ENCODE results near the gene PFKFB4.

DNA sequence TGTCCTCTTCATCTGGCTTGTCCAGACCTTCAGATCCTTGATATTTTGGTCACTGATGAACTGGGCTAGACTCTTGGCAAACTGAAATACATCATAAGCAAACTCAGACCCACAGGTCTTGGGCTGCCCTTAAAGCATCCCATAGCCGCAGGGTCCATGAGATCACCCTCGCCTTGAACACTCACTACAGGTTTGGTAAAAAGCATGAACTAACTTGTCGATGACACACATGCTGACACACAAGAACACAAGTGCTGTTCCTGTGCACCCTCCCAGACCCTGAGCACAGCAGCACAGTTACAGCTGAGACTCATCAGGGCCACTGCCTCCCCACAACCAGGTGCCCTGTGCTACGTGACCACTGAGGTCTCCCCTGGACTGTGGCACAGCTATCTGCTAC, 21.0 kb downstream of the PFKFB4 start:
- no peak for TF ChIP-seq TAF1 (IDR thresholded peaks at IDR 0.05; ENCODE audit: borderline replicate concordance, insufficient read depth, low read length)
- TF ChIP-seq SIN3A (IDR thresholded peaks at IDR 0.05; ENCODE audit: borderline replicate concordance, insufficient read depth, low read length): no peak
- TF ChIP-seq POLR2AphosphoS5 (IDR thresholded peaks at IDR 0.05; ENCODE audit: low read depth, low read length): no peak
- TF ChIP-seq, protein P1, sequence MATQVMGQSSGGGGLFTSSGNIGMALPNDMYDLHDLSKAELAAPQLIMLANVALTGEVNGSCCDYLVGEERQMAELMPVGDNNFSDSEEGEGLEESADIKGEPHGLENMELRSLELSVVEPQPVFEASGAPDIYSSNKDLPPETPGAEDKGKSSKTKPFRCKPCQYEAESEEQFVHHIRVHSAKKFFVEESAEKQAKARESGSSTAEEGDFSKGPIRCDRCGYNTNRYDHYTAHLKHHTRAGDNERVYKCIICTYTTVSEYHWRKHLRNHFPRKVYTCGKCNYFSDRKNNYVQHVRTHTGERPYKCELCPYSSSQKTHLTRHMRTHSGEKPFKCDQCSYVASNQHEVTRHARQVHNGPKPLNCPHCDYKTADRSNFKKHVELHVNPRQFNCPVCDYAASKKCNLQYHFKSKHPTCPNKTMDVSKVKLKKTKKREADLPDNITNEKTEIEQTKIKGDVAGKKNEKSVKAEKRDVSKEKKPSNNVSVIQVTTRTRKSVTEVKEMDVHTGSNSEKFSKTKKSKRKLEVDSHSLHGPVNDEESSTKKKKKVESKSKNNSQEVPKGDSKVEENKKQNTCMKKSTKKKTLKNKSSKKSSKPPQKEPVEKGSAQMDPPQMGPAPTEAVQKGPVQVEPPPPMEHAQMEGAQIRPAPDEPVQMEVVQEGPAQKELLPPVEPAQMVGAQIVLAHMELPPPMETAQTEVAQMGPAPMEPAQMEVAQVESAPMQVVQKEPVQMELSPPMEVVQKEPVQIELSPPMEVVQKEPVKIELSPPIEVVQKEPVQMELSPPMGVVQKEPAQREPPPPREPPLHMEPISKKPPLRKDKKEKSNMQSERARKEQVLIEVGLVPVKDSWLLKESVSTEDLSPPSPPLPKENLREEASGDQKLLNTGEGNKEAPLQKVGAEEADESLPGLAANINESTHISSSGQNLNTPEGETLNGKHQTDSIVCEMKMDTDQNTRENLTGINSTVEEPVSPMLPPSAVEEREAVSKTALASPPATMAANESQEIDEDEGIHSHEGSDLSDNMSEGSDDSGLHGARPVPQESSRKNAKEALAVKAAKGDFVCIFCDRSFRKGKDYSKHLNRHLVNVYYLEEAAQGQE (IDR thresholded peaks at IDR 0.05; ENCODE audit: insufficient read depth in 1 of 2, low read depth in 2 of 2, low read length in 2 of 2): no peak
- no peak for TF ChIP-seq FOXP2 (optimal IDR thresholded peaks at IDR 0.05; ENCODE audit: borderline replicate concordance, extremely low read depth, extremely low read length, insufficient read depth)
